ENCODE measurements around the gene BCO2. TPM values are rescaled to one million over a fixed set of nuclear protein-coding genes. Genes with fewer than 3 reads are reported as not detected.

Gene BCO2
- total RNA-seq, 4 donors from 2014 or later = 4.4 to 33.6 (median 18.3) TPM

DNA sequence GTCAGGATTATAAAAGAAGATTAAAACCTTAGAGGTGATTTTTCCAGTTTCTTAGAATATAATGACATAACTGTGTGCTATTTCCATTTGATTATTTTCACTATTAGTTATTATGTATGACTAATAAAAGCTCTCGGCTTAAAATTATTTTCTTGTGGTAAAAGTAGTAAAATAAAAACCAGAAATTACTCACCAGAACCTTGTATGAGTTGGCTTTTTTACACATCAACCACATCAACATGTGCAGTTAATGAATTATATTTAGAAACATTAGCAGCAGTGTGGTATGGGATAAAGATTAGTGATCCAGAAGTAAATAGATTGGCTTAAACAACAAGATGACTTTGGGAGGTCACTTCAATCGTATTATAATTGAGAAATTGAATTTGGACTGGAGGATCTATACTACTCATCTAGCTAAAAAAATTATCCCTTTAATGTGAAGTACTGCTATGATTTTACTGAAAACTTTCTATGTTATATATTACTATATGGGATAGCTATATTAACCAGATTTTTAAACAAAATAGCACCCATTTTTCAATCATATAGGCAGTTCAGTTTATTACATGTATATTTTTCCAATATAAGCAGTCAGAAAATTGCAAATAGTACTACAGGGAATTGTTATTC is 2.8 kb upstream of the BCO2 start:
- DNase-seq (ENCODE audit: low spot score) (no peak), ATAC-seq (ENCODE audit: low FRiP score) (no peak)
- TF ChIP-seq, protein P1, sequence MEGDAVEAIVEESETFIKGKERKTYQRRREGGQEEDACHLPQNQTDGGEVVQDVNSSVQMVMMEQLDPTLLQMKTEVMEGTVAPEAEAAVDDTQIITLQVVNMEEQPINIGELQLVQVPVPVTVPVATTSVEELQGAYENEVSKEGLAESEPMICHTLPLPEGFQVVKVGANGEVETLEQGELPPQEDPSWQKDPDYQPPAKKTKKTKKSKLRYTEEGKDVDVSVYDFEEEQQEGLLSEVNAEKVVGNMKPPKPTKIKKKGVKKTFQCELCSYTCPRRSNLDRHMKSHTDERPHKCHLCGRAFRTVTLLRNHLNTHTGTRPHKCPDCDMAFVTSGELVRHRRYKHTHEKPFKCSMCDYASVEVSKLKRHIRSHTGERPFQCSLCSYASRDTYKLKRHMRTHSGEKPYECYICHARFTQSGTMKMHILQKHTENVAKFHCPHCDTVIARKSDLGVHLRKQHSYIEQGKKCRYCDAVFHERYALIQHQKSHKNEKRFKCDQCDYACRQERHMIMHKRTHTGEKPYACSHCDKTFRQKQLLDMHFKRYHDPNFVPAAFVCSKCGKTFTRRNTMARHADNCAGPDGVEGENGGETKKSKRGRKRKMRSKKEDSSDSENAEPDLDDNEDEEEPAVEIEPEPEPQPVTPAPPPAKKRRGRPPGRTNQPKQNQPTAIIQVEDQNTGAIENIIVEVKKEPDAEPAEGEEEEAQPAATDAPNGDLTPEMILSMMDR (IDR thresholded peaks at IDR 0.05) = no peak

DNA sequence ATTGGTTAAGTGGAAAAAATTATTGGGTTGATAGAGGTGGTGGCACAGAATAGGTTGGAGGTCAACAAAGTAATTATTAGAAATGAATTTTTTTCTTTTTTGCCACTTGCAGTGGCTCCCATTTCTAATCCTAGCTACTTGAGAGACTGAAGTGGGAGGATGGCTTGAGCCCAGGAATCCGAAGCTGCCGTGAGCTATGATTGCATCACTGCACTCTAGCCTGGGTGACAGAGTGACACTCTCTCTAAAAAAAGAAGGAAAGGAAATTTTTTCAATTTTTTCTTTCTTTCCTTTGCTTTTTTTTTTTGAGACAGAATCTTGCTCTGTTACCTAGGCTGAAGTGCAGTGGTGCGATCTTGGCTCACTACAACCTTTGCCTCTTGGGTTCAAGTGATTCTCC is 2.2 kb upstream of the BCO2 start:
- no peak for DNase-seq (ENCODE audit: low spot score)
- TF ChIP-seq, protein P1 (IDR thresholded peaks at IDR 0.05) = no peak
- ATAC-seq (ENCODE audit: low FRiP score) = no peak

DNA sequence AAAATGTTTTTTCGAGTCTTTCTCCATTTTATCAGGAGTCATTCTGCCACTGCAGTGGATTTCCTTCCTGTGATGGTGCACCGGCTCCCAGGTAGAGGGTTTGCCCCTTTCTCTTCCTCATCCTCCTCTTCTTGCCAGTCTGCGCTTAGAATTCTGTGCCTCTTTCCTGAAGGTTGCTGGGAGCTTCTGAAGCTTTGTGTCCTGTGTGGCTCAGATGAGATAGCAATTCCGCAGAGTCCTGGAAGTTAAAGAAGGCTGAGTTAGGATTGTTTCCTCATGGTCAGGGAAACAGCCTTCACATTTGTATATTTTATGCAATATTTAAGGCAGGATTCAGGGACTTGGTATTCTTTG is 264 bp downstream of the BCO2 start:
- TF ChIP-seq, protein P1 (IDR thresholded peaks at IDR 0.05) = no peak
- peak; percentile 15 for ATAC-seq (ENCODE audit: low FRiP score)

DNA sequence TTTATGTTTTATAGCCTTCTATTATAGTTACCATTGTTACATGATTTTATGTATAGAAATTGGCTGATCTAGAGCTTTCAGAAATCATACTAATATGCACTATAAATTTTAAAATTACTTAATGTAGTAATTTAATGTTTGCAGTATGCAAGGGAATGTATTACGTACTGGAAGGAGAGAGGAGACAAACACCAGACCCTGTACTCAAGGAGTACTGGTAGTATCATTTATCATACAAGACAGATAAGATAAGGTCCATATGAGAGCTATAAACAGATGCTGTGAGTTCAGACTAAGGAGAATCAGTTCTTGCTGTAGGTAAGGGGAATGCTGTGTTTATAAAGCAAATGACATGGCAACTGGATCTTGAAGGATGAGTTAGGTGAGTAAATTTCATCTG is 765 bp downstream of the BCO2 start:
- DNase-seq (ENCODE audit: low spot score) = no peak
- TF ChIP-seq, protein P1 (IDR thresholded peaks at IDR 0.05) = no peak
- no peak for ATAC-seq (ENCODE audit: low FRiP score)

More for the DNA sequence above, 264 bp downstream of the BCO2 start:
- DNase-seq (ENCODE audit: low spot score) = no peak

DNA sequence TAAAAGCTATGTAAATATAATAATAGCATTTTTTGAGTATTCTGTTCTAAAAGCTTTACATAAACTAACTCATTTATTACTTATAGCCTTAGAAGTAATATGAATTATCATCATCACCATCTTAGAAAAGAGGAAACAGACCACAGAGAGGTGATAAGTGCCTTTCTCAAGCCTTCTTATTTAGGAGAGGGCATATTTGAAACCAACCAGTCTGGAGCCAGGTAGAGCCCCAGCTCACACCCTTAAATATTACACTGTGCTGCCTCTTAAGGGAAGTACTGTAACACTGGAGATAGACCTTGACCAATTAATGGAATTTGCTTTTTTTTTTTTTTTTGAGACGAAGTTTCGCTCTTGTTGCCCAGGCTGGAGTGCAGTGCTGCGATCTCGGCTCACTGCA is 2.3 kb downstream of the BCO2 start:
- no peak for ATAC-seq (ENCODE audit: low FRiP score)
- TF ChIP-seq, protein P1 (IDR thresholded peaks at IDR 0.05) = no peak

DNA sequence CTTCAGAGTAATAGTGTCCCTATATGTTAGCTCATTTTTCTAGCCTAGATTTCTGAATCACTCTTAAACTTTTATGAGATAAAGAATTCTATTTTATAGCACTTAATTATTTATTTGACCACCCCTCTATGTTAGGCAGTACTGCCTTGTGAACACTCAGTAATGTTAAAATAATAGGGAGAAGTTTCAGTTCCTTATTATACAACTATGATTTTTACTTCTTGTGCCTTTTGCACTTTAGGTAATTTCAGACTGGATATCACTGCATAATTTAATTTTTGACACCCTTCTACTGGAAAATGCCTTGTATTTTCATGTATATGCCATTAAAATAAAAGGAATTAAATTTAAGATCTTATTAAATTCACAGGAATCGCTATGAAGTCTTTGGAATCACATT is 3.1 kb downstream of the BCO2 start:
- no peak for ATAC-seq (ENCODE audit: low FRiP score)
- TF ChIP-seq, protein P1 (IDR thresholded peaks at IDR 0.05) = no peak
- DNase-seq (ENCODE audit: low spot score) = no peak

More for the DNA sequence above, 2.3 kb downstream of the BCO2 start:
- no peak for DNase-seq (ENCODE audit: low spot score)

DNA sequence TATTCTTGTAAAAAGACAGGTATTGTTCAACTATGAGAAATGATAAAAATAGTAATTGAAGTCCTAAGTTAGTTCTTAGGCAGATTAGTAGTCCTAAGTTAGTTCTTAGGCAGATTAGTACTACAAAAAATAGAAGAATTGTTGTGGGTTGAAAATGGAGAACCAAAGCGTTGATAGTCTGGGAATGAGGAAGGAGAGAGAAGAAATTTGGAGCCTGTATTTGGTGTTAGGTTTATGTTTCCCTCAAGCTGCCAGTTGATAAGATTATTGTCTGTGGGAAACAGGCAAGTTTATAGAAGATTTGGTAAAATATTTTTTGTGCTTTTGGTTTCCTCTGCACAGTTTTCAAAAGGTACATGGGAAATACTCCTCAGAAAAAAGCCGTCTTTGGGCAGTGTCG is 3.6 kb downstream of the BCO2 start:
- ATAC-seq (ENCODE audit: low FRiP score) (no peak), DNase-seq (ENCODE audit: low spot score) (no peak)
- TF ChIP-seq, protein P1 (IDR thresholded peaks at IDR 0.05) = no peak
